HG03460 (cell line): Measurements from ENCODE around the gene TTC23.
"Not testable (repeated sequence)": the region's sequence is repeated elsewhere in the genome, so short reads cannot be mapped to it uniquely, and the experiment has no call there.

ENCODE experiments used
- ATAC-seq: cut with Tn5 transposase; IDR thresholded peaks from one replicate; pipeline ENCODE4 v1.9.1; 2021; ENCODE audit not compliant: unreplicated experiment

Gene TTC23

DNA sequence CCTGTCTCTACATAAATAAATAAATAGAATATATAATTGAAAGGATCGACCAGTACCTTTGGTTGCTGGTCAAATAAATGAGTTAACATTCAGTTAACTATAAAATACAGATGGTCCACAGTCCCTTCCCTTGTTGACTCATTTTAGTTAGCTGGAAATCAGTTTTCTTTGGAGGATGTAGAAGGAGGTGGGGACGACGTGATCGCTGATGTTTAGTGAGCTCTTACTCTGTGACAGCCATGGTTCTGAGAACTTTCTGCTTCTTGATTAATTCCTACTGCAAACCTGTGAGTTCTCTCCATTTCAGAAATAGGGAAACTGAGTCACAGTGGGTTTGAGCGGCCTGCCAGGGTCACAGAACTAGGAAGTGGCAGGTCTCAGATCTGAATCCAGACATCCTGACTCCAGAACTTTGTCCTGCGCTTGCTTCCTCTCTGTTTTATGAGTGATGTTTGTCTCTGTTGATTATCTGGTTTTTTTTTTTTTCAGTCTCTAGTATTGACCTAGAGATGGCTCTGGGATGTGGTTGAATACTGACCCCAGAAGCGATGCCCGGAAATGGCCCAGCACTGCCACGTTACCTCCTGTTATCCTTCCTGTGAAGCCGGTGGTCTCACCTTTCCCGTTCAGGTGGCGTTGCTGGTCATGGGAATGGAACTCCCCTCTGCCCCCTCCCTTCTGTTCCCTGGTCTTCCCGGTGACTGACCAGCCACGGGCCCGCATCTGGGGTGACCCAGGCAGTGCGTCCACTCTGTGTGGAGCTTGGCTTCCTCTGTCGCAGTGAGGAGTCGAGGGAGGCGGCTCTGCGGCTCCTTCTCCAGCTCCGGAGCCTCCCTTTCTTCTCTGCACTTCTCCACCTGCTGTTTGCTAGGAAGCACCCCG, 126.3 kb downstream of the TTC23 start:
- ATAC-seq, result no peak

DNA sequence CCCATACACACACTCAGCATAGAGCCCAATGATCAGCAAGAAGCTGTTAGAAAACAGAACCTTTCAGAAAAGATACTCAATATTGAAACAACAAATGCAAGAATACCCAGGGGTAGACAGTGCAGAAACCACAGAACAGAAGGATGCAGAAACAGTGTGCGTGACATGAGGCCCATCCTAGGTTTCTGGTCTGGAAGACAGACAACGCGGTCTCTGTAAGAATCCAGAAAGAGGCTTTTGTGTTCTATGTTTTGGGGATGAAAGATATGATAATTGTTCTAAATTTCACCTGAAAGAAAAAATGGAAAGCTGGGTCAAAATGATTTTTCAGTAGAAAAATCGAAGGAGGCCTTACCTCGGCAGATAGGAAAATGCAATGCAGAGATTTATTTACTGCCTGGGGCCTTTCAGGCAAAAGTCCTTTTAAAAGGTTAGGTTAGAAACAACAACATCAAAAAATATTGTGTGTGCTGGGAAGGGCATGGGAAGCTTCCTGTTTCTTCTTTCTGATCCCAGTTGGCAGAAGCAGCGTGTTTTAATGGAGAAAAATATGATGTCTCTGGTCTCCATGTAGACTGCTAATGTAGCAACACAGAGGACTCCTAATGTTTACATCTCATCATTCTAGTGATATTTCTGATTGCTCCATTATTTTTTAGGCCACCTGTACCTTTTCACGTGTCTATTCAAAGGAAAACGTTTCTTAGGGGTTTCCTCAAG, 127.5 kb downstream of the TTC23 start:
- no peak for ATAC-seq

DNA sequence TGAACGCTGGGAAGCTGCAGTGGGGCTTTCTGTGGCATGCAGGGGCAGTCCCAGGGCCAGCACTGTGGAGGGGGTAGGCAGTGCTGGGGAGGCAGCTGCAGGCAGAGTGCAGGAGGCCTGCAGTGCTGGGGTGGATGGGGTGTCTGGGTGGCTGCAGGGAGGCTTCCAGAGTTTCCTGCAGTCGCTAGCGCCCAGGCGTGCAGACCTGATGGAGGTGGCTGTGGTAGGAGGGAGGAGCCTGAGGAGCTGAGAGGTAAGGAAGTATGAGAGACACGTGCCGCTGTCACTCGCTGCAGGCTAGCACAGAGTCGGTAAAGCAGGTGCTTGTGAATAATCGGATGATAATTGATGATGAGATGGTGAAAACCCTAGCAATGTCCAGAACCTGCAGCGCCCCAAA, 128.2 kb downstream of the TTC23 start:
- no peak for ATAC-seq

DNA sequence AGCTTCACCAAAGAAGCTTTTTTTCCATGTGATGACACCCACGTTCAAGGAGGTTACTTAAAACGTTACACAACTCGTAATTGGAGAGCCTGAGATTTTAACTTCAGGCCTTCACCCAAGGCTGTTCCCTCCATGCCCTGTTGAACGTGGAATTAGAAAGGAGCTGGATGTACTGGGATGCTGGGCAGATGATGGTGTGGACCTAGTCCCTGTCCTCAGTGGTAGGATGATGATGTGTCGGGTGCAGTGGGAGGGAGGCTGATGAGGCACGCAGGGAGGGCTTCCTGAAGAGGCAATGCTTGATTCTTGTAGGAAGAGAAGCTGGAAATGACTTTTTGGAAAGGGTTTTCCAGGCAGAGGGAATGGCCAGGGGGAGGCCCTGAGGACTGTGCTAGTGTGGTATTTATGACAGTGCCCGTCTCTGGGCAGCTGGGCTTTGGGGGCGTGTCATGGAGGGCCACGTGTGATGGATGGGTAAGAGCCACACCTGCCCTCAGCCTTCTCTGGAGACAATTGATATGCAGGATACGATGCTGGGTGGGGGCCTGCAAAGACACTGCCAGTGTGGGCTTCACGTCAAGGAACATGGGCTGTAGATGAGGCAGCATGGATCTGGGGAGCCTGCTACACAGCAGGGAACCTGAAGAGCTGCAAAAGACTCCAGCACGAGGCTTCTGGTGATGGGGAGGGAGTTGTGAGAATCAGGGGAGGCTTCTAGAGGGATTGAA, 129.2 kb downstream of the TTC23 start:
- ATAC-seq, result no peak

DNA sequence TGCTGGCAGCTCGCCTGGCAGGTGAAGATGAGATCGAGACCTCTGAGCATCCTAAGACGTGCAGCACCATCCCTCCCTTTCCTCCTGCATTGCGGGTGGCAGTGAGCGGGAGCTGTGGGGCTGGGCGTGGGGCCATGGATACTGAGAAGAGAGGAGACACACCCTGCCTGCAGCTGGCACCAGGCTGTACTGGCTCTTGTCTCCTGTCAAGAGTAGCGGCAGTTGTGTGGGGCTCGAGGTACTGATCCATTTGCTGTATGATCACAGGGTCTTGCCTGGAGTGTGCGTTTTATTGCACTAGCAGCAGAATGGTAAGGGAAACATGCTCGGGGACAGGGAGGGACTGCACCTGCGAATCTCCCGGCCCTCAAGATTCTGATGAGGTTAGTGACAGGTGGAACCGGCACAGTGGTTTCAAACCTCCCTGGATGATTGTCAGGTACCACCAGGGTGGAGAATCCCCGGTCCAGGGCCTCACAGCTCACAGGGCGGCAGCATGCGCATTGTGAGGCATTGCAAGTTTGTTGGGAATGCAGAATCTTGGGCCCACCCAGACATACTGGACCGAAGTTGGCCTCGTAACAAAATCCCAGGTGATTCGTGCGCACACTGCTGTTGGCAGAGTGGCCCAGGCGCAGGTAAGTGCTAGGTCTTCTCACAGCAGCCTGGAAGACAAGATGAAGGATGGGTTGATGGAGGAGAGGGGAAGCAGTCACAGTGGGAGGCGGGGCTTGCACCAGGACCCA, 130.4 kb downstream of the TTC23 start:
- no peak for ATAC-seq

DNA sequence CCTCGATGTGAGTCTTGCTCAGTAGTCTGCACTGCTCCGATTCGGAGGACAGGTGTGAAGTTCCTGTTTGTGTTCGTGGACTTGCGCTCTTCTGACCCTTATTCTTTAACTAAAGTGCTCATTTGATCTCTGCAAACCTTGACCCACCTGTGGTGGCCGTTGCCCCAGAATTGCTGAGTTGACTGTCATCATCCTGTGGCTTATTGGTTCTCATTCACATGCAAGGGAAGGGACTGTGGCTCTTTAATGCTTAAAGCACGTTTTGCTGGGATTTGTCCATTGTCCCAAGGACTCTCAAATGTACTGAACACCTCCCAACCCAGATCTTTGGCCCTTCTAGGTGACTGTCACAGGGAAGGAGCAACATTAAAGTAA, 131.1 kb downstream of the TTC23 start:
- no peak for ATAC-seq

DNA sequence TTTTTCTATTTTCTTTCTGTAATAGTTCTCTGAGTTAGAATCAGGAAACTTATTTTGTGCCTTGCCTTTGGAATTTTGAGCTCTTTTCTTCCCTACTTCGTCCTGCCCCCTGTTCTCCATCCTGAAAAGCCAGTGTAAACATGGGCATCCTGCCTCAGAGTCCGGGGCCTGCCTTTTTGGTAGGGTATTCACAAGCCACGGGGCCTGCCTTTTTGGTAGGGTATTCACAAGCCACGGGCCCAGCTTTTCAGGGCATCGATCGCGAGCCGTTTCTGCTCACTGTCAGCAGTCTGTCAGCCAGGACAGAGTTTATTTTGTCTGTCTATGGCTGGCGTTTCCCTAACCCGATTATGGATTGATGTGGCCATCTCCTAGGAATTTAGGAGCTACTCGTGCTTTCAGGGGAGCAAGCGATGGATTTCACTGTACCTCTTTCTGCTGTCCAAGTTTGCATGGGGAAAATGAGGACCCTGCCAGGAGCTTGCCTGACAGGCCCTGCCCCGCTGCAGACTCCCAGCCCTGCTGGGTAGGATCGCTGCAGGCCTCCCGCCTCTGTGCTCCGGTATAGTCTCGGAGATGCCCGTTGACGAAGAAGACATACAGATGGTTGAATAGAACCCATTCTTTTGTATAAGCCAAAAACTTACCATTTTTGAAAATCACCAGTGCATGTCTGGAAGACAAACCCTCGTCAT, 131.7 kb downstream of the TTC23 start:
- no peak for ATAC-seq

DNA sequence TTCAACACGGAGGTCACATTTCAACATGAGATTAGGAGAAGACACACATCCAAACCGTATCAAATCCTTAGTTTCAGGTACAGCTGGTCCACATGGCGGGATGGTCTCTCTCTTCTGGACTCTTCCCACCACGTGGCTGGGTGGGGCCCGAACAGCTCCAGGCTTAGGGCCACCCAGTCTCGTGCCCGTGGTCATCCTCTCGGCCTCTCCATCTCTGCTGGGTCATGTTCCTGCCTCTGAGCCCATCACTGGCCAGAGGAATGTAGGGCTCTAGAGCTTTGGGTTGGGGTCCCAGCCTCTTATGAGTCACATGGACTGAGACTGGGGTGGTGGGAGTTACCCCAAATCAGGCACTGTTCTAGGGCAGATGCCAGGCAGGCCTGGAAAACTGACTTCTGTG, 132.3 kb downstream of the TTC23 start:
- ATAC-seq, result no peak

DNA sequence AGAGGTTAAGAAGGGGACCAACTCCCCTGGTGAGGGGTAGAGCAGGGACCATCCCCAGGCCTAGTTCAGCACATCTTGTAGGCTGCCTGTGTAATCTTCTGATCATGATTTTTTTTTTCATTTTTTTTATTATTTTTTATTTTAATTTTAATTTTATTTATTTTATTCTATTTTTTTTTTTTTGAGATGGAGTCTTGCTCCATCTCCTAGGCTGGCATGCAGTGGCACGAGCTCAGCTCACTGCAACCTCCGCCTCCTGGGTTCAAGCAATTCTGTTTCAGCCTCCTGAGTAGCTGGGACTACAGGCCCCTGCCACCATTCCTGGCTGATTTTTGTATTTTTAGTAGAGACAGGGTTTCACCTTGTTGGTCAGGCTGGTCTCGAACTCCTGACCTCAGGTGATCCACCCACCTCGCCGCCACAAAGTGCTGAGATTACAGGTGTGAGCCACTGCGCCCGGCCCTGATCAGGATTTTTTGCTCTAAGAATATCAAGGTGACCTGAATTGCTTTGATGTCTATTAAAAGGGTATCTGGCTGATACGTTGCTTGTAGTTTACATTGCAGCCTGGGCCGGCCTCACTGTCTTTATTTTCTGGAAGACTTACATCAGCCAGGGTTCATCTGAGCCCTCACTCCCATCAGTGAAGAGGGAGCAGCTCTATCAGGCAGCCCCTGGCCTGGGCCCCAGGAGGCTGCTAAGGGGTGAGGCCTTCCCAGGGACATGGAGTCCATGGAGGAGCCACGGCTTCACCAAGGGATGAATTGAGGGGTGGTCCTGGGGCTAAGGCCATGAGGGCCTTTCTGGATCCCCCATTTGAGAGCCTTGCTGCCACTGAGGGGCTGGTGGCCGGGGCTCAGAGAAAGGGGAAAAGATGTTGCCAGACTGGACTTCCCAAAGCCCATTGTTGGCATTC, 133.8 kb downstream of the TTC23 start:
- ATAC-seq, result no peak

DNA sequence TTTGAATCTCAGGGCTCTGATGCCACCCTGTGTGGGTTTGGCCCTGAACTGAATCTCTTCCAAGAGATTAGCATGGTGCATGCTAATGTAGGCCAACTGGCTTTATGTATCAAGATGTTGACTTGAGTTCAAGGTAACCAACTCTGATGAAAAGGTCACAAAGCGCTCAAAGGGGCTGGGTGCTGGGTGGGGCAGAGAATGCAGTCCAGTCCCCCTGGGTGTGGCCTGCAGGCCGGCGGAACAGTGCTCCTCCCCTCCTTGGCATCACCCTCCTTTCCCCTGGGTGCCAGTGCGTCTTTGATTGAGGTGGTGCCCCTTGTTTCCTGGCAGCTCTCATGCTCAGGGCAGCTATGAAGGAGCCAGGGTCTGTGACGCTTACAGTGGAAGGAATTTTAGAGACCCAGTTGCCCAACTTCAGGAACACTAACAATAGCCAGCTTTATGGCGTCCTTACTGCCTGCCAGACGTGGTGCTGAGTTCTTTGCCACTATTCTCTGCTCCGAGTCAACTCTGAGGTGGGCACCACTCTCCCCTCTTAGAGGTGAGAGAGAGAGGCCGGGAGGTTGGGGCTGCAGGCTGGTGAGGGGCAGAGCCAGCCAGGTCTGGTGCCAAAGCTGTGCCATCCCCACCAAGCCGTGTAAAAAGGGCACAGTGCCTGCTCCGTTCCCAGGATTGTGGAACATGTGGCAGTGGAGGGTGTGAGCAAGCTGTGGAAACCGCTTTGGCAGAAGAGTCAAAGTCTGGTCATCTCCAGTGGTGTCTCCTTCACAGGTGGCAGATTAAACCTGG, 134.7 kb downstream of the TTC23 start:
- ATAC-seq, result no peak

DNA sequence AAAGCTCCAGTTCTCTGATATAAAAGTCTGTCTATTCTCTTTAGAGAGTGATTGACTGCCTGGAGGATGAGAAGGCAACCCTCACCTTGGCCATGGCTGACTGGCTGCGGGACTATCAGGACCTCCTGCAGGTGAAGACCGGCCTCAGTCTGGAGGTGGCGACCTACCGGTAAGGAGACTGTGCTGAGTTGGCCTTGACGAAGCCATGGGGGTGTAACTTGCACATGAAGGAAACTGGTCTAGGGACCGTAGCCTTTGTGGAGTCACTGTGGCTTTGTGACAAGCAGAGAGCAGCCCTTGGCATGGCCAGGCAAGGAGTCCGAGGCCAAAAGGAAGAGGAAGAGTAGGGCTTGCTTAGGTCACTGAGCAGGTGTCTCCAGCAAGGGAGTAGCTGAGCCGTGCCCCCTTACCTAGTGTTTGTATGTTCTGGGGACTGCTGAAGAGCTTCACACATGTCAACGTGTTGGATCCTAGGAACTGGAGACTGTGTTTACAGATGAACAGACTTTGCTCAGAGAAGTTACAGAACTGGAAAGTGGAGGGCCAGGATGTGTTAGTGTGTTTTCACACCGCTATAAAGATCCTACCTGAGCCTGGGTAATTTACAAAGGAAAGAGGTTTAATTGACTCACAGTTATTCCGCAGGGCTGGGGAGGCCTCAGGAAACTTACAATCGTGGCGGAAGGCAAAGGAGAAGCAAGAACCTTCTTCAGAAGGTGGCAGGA, 135.7 kb downstream of the TTC23 start:
- no peak for ATAC-seq

DNA sequence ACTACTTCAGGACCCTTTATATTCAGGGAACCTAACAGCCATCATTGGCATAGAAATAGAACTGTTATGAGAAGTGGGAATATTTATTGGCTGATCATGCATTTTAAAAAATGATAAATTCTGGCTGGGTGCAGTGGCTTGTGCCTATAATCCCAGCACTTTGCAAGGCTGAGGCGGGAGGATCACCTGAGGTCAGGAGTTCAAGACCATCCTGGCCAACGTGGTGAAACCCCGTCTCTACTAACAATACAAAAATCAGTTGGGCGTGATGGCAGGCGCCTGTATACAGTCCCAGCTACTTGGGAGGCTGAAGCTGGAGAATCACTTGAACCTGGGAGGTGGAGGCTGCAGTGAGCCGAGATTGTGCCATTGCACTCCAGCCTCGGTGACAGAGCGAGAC, 137.7 kb downstream of the TTC23 start:
- not testable (repeated sequence) for ATAC-seq

DNA sequence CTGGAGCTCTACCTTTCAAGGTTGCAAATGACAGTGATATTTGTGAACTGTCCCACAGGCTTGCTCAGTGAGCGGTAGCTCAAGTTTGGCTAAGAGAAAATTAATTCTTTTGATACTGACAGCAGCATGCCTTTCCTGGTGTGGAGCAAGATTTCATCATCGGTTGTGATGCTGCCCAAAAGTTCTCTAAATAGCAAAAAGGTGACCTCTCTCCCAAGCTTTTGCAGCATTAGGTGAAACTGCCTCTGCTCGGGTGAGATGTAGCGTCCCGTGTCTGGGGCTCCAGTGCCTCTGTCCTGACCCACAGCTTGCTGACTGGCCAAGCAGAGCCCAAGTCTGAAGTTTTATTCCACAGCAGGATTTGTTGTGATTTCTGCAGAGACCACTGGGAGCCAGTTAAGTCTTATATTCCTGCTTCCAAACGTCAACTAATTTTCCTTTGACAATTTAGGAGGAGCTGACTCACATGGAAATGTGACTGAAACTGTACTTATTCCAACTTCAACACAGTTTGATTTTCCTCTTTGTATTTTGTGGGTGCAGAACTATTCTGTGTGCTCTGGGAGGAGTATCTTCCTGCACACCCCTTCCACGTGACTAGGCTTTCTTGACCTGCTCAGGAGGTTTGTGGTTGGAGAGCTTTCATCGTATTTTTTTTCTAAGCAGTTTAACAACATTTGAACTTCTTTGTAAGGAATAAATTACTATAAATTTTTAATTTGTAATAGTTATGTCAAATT, 138.6 kb downstream of the TTC23 start:
- no peak for ATAC-seq

DNA sequence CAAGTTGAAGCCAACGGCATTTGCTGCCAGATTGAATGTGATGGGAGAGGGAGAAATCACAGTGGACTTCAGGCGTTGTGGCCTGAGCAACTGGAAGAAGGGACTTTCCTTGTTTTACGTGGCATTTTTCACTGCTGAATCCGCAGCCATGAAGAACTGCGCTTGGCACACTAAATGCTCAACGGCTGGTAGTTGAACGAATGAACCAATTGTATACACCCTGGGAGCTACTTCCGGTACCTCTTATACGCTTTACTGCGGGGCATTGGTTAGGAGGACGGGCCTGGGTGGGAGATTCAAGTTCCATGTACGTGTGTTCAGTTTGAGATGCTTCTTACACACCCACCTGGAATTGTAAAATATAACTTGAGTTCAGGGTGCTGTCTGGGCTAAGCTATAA, 139.3 kb downstream of the TTC23 start:
- ATAC-seq, result no peak

DNA sequence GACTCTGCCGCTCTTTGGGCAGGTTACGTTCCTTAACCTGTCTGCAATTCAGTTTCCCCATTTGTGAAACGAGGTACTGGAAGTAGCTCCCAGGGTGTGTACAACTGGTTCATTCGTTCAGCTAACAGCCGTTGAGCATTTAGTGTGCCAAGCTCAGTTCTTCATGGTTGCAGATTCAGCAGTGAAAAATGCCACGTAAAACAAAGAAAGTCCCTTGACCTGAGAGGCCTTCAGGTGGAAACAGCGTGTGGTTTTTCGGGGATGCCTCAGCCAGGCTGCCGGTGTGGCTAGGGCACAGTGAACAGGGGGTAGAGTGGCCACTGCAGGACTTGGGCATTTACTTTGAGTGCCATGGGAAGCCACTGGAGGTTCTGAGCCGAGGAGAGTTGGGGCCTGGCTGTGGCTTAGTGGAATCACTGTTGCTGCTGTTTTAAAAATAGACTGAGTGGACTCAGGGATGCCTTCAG, 139.8 kb downstream of the TTC23 start:
- no peak for ATAC-seq

DNA sequence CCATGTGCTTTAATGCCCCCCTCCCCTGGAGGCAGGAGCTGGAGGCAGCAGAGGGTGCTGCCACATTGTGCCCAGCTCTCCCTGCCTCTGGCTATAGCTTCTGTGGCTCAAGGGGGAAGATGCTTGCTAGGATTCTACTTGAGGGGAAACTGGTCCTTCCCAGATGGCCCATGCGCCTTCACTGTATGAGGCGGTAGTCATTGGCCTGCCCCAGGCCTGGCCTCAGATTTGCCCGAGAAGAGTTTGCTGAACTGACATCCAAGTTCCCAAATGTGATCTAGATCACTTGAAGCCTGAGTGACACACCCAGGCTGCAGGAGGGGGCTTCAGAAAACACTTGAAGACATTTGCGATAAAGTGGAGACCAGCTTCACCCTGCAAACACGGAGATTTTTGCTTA, 140.4 kb downstream of the TTC23 start:
- ATAC-seq, result no peak
